SU-DHL-6 (cell line): ENCODE measurements around the gene ADCY2.

ENCODE experiments used
- H2AFZ ChIP-seq: fragments of 200-600 bp; sonication (generic); 2 replicates; pipeline ENCODE4 v1.6.1; 2014; ENCODE audit warnings: low read depth, mild to moderate bottlenecking, moderate library complexity, mixed read lengths, antibody characterized with exemption, low read length; ENCODE audit not compliant: severe bottlenecking
- H3F3A ChIP-seq: fragments of 200-600 bp; shearing (Covaris generic); 2 replicates; pipeline ENCODE4 v1.6.0; 2016; ENCODE audit warnings: antibody characterized with exemption, mild to moderate bottlenecking; ENCODE audit not compliant: insufficient read depth
- H3K27ac ChIP-seq: fragments of 200-600 bp; sonication (generic); 2 replicates; pipeline ENCODE4 v1.5.1; 2016; ENCODE audit warnings: low read depth, mild to moderate bottlenecking, low read length, moderate library complexity, mixed read lengths
- H3K27me3 ChIP-seq: fragments of 200-600 bp; sonication (generic), shearing (Covaris generic); 2 replicates; pipeline ENCODE4 v1.6.0; 2014; ENCODE audit warnings: mild to moderate bottlenecking, low read length
- H3K36me3 ChIP-seq: fragments of 200-600 bp; sonication (generic); 2 replicates; pipeline ENCODE4 v1.6.1; 2014; ENCODE audit warnings: mild to moderate bottlenecking, low read length, mixed read lengths
- H3K4me2 ChIP-seq: fragments of 300-600, 200-600 bp; shearing (Covaris generic), sonication (generic); 2 replicates; pipeline ENCODE4 v1.6.0; 2014; ENCODE audit warnings: low read length, low read depth, mild to moderate bottlenecking; ENCODE audit not compliant: poor library complexity, severe bottlenecking
- H3K4me3 ChIP-seq: fragments of 200-600 bp; sonication (generic); 2 replicates; pipeline ENCODE4 v1.5.1; 2014; ENCODE audit warnings: antibody characterized with exemption, low read length, mild to moderate bottlenecking, mixed read lengths; ENCODE audit not compliant: insufficient read depth, poor library complexity, severe bottlenecking
- H3K79me2 ChIP-seq: fragments of 200-600 bp; sonication (generic); 2 replicates; pipeline ENCODE4 v1.6.1; 2014; ENCODE audit warnings: mild to moderate bottlenecking, low read length, moderate library complexity; ENCODE audit not compliant: insufficient read depth
- H3K9ac ChIP-seq: fragments of 200-600 bp; sonication (generic); 2 replicates; pipeline ENCODE4 v1.7.0; 2014; ENCODE audit warnings: mild to moderate bottlenecking, low read length
- H3K9me2 ChIP-seq: fragments of 200-600 bp; sonication (generic); replicated peaks from 2 replicates; pipeline ENCODE4 v1.6.1; 2014; ENCODE audit warnings: low read length; ENCODE audit not compliant: insufficient read depth
- H3K9me3 ChIP-seq: fragments of 200-600 bp; sonication (generic); 2 replicates; pipeline ENCODE4 v1.6.1; 2014; ENCODE audit warnings: low read length, mixed read lengths; ENCODE audit not compliant: insufficient read depth
- H4K20me1 ChIP-seq: fragments of 200-600 bp; sonication (generic); 2 replicates; pipeline ENCODE4 v1.6.1; 2014; ENCODE audit warnings: low read depth, mild to moderate bottlenecking, antibody characterized with exemption, low read length, moderate library complexity, mixed read lengths
- EZH2phosphoT487 ChIP-seq: fragments of 200-600 bp; sonication (generic), shearing (Covaris generic); conservative IDR thresholded peaks from 2 replicates; pipeline ENCODE4 v1.6.1; 2018; ENCODE audit warnings: mild to moderate bottlenecking, antibody characterized with exemption, low read length, moderate library complexity, mixed read lengths
- TF ChIP-seq, protein P1 (sequence below): fragments of 200-600 bp; sonication (generic); IDR thresholded peaks from one replicate; pipeline ENCODE4 v1.5.1; 2017; ENCODE audit warnings: antibody characterized with exemption, mild to moderate bottlenecking, low read length, moderate library complexity; ENCODE audit not compliant: insufficient read depth, poor library complexity, severe bottlenecking

Gene ADCY2

GRCh38 chr5:7435503-7435902 lies 39.6 kb downstream of the ADCY2 start:
- Histone ChIP-seq H3K79me2 (no peaks in the 10 kb centered on the region), H3K27ac (no peak overlapping the region), H3K9me2 (no peaks in the 10 kb centered on the region), H3K27me3 (no peaks in the 10 kb centered on the region), H3K9me3 (no peaks in the 10 kb centered on the region), H3K4me3 (no peak overlapping the region), H3K4me2 (no peak overlapping the region), H3F3A (no peaks in the 10 kb centered on the region), H3K36me3 (no peaks in the 10 kb centered on the region), H4K20me1 (no peaks in the 10 kb centered on the region), H3K9ac (no peak overlapping the region), H2AFZ (no peak overlapping the region)
- TF ChIP-seq, protein P1, sequence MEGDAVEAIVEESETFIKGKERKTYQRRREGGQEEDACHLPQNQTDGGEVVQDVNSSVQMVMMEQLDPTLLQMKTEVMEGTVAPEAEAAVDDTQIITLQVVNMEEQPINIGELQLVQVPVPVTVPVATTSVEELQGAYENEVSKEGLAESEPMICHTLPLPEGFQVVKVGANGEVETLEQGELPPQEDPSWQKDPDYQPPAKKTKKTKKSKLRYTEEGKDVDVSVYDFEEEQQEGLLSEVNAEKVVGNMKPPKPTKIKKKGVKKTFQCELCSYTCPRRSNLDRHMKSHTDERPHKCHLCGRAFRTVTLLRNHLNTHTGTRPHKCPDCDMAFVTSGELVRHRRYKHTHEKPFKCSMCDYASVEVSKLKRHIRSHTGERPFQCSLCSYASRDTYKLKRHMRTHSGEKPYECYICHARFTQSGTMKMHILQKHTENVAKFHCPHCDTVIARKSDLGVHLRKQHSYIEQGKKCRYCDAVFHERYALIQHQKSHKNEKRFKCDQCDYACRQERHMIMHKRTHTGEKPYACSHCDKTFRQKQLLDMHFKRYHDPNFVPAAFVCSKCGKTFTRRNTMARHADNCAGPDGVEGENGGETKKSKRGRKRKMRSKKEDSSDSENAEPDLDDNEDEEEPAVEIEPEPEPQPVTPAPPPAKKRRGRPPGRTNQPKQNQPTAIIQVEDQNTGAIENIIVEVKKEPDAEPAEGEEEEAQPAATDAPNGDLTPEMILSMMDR, result no peak
- TF ChIP-seq EZH2phosphoT487, result no peak

DNA sequence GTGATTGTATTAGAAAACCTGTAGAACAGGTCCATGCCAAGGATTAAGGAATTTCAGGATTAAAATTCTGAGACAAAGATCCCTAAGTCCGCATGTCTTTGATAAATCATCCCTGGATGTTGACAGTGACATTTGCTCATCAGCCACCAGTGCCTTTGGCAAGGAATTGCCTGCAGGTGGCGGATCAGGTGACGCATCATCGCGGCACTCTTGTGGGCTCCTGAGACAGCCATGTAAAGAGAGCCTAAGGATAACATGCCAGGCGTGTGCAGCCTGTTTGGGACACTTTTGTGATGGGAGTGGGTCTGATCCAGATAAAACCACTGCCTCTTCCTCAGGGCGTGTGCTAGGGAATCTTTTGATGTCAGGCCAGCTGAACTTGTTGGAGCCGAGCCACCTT lies 40.6 kb downstream of the ADCY2 start:
- H3K9ac ChIP-seq, result no peak overlapping the region
- no peak overlapping the region for H3K4me3 ChIP-seq
- no peak overlapping the region for H3K4me2 ChIP-seq
- TF ChIP-seq, protein P1, result no peak
- no peak for TF ChIP-seq EZH2phosphoT487
- no peaks in the 10 kb centered on the region for H3K79me2 ChIP-seq
- no peaks in the 10 kb centered on the region for H4K20me1 ChIP-seq
- no peaks in the 10 kb centered on the region for H3K9me2 ChIP-seq
- no peaks in the 10 kb centered on the region for H3K36me3 ChIP-seq
- H3F3A ChIP-seq, result no peaks in the 10 kb centered on the region
- no peak overlapping the region for H2AFZ ChIP-seq
- no peak overlapping the region for H3K27ac ChIP-seq
- H3K27me3 ChIP-seq, result no peaks in the 10 kb centered on the region
- no peaks in the 10 kb centered on the region for H3K9me3 ChIP-seq

- Histone ChIP-seq H3K9ac (no peak overlapping the region), H3K27ac (no peak overlapping the region), H3K27me3 (no peaks in the 10 kb centered on the region), H3K36me3 (no peaks in the 10 kb centered on the region), H3F3A (no peaks in the 10 kb centered on the region), H3K4me2 (no peak overlapping the region), H3K9me3 (no peaks in the 10 kb centered on the region), H3K9me2 (no peaks in the 10 kb centered on the region), H3K4me3 (no peak overlapping the region), H3K79me2 (no peaks in the 10 kb centered on the region), H4K20me1 (no peaks in the 10 kb centered on the region), H2AFZ (no peak overlapping the region)
- TF ChIP-seq EZH2phosphoT487, result no peak
- TF ChIP-seq, protein P1, result no peak
These were observed 41.9 kb downstream of the ADCY2 start for GRCh38 chr5:7437836-7438235.

DNA sequence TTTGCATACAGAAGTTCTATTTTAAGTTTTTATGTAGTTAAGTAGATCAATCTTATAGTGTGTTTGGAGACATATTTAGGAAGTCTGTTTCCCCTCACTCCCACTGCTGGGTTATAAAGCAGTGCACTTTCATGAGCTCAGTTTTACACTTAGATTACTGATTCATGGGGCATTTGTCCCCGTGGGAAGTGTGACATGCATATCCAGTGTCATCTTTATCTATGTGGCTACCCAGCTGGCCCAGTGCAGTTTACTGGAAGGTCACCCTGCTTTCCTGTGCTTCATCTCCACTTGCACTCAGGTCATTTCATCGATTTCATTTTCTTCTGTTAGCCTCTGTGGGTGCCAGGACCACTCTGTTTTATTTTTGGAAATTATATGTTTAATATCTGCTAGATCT lies 49.1 kb downstream of the ADCY2 start:
- no peaks in the 10 kb centered on the region for H3K79me2 ChIP-seq
- no peaks in the 10 kb centered on the region for H3K27me3 ChIP-seq
- H3K36me3 ChIP-seq, result no peaks in the 10 kb centered on the region
- H4K20me1 ChIP-seq, result no peaks in the 10 kb centered on the region
- H2AFZ ChIP-seq, result no peak overlapping the region
- no peak overlapping the region for H3K27ac ChIP-seq
- H3K4me2 ChIP-seq, result no peak overlapping the region
- no peaks in the 10 kb centered on the region for H3K9me3 ChIP-seq
- no peak overlapping the region for H3K4me3 ChIP-seq
- H3F3A ChIP-seq, result no peaks in the 10 kb centered on the region
- H3K9me2 ChIP-seq, result no peaks in the 10 kb centered on the region
- TF ChIP-seq EZH2phosphoT487, result no peak
- TF ChIP-seq, protein P1, result no peak
- no peak overlapping the region for H3K9ac ChIP-seq
